RWPE1 (cell line): ENCODE data around the gene WDFY4.

Source experiments
- CTCF ChIA-PET: fragments of 350-600 bp; sonication (Branson Sonifier 250); formaldehyde crosslinking; extraction: SDS; loops from one replicate; lab custom pipeline; 2021; lab: Yijun Ruan, JAX
- POLR2A ChIA-PET: fragments of 400-600 bp; formaldehyde crosslinking; extraction: SDS; loops from one replicate; lab custom pipeline; 2020; ENCODE audit warnings: antibody characterized with exemption; ENCODE audit not compliant: low non-redundant PET; lab: Yijun Ruan, JAX
- DNase-seq: peaks from one replicate; pipeline ENCODE4 v3.0.0; 2012; ENCODE audit warnings: low spot score
- H3K27ac ChIP-seq: fragments of 450-650 bp; 2 replicates; pipeline ENCODE4 v1.5.1; 2017
- TF ChIP-seq, protein P1 (sequence below): fragments of 450-650 bp; conservative IDR thresholded peaks from 2 replicates; pipeline ENCODE4 v1.5.1; 2017; ENCODE audit warnings: low read depth, mild to moderate bottlenecking

Gene WDFY4

GRCh38 chr10:48895803-48896195 lies 211.1 kb downstream of the WDFY4 start:
- ChIA-PET POLR2A (no interaction called here), CTCF (no interaction called here)
- no peak overlapping the region for H3K27ac ChIP-seq
- TF ChIP-seq, protein P1, sequence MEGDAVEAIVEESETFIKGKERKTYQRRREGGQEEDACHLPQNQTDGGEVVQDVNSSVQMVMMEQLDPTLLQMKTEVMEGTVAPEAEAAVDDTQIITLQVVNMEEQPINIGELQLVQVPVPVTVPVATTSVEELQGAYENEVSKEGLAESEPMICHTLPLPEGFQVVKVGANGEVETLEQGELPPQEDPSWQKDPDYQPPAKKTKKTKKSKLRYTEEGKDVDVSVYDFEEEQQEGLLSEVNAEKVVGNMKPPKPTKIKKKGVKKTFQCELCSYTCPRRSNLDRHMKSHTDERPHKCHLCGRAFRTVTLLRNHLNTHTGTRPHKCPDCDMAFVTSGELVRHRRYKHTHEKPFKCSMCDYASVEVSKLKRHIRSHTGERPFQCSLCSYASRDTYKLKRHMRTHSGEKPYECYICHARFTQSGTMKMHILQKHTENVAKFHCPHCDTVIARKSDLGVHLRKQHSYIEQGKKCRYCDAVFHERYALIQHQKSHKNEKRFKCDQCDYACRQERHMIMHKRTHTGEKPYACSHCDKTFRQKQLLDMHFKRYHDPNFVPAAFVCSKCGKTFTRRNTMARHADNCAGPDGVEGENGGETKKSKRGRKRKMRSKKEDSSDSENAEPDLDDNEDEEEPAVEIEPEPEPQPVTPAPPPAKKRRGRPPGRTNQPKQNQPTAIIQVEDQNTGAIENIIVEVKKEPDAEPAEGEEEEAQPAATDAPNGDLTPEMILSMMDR = no peak
- no peak for DNase-seq

DNA sequence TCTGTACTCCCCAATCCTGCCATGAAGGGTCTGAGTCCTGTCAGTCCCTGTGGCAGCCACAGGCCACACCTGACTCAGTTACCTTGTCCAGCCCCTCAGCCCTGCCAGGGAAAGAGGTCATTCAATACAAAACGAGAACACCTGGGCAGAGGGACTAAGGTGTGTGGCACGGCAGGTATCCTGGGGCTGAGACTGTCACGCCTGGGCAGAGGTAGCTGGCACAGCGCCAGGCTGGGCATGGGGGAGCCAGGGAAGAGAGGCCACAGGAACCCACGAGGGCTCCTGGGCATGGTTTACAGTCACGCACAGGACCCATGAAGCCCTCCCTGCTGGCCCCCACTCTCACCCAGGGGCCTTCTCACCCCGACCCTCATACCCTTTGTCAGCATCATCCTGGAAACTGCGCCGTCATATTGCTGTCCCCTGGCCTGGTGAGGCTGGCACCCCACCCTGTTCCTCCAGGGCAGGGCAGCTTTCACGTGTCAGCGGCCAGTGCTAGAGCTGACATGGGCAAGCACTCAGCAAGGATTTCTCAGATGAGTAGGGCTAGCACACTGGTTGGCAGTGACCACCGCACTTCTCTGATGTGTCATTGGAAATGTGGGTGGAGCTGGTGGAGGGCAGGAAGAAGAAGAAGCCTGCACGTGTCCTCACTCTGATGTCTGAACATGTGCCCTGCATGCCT lies 212.2 kb downstream of the WDFY4 start:
- no peak overlapping the region for H3K27ac ChIP-seq
- DNase-seq = no peak
- ChIA-PET POLR2A (no interaction called here), CTCF (interaction anchor here (0.6 kb wide), 1 partner anchor 10 kb away, joined by 3 read pairs; no protein-coding TSS in a partner anchor)
- TF ChIP-seq, protein P1 = no peak

DNA sequence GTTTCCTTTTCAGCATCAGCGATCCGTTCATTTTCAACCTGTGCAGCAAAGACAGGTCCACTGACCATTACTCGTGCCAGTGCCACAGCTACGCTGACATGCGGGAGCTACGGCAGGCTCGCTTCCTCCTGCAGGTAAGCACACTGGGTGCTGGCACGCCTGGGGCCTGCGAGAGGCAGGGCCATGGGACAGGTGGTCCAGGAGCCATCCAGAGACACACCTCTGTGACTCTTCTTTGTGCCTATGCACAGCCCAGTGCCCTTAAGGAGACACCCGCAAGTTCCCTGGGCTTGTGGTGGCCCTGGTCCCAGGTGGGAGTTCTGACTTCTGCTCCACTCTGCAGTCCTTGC lies 212.7 kb downstream of the WDFY4 start:
- no peak overlapping the region for H3K27ac ChIP-seq
- ChIA-PET CTCF (interaction anchor here (0.6 kb wide), 1 partner anchor 130 kb away, joined by 4 read pairs; no protein-coding TSS in a partner anchor), POLR2A (no interaction called here)
- TF ChIP-seq, protein P1 = no peak
- no peak for DNase-seq

GRCh38 chr10:48898426-48898825 lies 213.8 kb downstream of the WDFY4 start:
- no peak overlapping the region for H3K27ac ChIP-seq
- ChIA-PET POLR2A (no interaction called here), CTCF (interaction anchor here (0.7 kb wide), 1 partner anchor 242 kb away, joined by 3 read pairs; no protein-coding TSS in a partner anchor)
- TF ChIP-seq, protein P1 = no peak
- DNase-seq = no peak

- ChIA-PET CTCF (no interaction called here), POLR2A (no interaction called here)
- TF ChIP-seq, protein P1 = no peak
- H3K27ac ChIP-seq = no peak overlapping the region
- no peak for DNase-seq
Observed at GRCh38 chr10:48899781-48900180, 215.1 kb downstream of the WDFY4 start.

- no peak overlapping the region for H3K27ac ChIP-seq
- TF ChIP-seq, protein P1 = no peak
- no peak for DNase-seq
- POLR2A ChIA-PET = no interaction called here
- CTCF ChIA-PET = no interaction called here
Observed at GRCh38 chr10:48900371-48900801, 215.7 kb downstream of the WDFY4 start.
